ENCODE measurements around the gene SPON1.
"Not testable (repeated sequence)": the region's sequence is repeated elsewhere in the genome, so short reads cannot be mapped to it uniquely, and the experiment has no call there.

The SPON1 gene

DNA sequence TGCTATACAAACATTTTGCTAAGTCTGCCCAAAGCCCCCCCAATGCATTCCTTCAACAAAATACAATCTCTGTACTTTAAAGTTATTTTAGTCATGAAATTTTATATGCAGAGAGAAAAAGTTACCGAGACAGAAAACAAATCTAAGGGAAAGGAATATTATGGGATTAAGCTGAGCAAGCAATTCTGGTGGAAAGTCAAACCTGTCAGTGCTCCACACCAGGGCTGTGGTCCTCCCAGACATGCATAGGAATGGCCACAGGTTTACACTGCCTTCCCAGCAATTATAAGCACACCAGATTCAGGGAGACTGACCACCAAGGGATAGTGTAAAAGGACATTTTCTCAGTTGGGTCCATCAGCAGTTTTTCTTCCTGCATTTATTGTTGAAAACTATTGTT lies 304.1 kb downstream of the SPON1 start:
- no peak overlapping the region for H3K4me3 ChIP-seq (ENCODE audit: control insufficient read depth, low read depth, low read length)
- DNase-seq (ENCODE audit: low read depth) = no peak
- TF ChIP-seq, protein P1, sequence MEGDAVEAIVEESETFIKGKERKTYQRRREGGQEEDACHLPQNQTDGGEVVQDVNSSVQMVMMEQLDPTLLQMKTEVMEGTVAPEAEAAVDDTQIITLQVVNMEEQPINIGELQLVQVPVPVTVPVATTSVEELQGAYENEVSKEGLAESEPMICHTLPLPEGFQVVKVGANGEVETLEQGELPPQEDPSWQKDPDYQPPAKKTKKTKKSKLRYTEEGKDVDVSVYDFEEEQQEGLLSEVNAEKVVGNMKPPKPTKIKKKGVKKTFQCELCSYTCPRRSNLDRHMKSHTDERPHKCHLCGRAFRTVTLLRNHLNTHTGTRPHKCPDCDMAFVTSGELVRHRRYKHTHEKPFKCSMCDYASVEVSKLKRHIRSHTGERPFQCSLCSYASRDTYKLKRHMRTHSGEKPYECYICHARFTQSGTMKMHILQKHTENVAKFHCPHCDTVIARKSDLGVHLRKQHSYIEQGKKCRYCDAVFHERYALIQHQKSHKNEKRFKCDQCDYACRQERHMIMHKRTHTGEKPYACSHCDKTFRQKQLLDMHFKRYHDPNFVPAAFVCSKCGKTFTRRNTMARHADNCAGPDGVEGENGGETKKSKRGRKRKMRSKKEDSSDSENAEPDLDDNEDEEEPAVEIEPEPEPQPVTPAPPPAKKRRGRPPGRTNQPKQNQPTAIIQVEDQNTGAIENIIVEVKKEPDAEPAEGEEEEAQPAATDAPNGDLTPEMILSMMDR (conservative IDR thresholded peaks at IDR 0.05; ENCODE audit: control insufficient read depth, insufficient read depth, low read depth, low read length) = no peak

DNA sequence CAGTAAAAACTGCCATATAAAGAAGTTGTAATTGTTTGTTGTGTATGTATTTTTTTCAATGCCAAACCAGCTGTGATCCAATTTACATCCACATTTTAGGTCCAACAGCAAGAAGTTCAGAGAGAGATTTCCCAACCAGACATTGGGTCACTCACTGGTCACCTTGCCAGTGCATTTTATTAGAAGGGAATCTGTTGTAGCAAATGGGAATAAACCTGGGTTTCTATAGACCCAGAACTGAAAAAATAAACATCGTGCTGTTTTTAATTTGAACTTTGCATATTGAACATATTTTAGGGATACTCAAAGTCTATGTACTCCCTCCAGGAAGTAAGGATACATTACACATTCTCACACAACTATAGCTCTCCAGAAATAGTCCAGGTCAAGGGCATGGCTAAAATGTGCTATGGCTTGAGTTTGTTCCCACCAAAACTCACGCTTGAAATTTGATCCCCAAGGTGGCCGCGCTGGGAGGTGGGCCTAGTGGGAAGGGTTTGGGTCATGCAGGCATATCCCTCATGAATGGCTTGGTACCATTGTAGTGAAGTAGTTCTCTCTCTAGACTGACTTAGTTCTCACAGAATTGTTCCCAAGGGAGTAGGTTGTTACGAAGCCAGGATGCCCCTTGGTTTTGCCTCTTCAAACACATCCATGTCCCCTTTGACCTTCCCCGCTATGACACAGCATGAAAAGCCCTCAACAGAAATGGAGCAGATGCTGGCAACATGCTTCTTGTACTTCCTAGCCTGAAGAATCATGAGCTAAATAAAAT lies 305.5 kb downstream of the SPON1 start:
- H3K4me3 ChIP-seq (ENCODE audit: control insufficient read depth, low read depth, low read length) = no peak overlapping the region
- TF ChIP-seq, protein P1 (conservative IDR thresholded peaks at IDR 0.05; ENCODE audit: control insufficient read depth, insufficient read depth, low read depth, low read length) = no peak
- DNase-seq (ENCODE audit: low read depth) = no peak

DNA sequence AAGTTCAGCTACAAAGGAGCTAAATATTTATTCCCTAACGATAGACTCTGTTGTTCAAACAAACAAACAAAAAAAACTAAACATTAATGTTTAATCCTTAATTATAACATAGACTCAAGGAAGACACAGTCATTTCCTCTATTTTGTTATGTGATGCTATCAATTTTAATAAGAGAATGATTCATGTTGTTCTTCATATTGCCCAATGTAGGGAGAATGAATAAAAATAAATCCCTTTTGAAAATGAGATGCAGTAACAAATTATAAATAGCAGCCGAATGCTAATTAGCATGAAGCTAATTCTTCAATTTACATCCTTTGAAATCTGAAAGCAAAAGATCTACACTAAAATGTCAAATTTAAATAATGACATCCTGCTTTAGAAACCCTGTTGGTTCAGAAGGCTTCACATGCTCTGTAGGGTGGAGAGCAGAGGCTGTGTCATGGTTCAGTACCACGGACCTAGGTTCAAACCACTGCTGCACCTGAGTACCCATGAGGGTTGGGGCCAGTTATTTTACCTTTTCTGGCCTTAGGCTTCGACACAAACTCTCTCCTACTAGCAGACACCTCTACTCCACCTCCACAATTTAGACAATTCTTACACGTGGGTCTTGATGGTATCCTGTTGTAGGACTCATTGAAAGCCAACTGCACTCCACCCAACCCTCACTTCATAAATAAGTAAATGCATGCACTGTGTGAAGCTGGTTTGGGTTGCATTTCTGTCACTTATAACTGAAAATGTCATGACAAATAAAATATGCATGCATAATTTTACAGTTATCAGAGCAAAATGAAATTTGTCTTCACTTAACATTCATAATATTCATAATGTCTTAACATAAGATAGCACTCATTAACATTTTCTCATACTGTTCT lies 307.4 kb downstream of the SPON1 start:
- no peak for DNase-seq (ENCODE audit: low read depth)
- TF ChIP-seq, protein P1 (conservative IDR thresholded peaks at IDR 0.05; ENCODE audit: control insufficient read depth, insufficient read depth, low read depth, low read length) = no peak
- no peak overlapping the region for H3K4me3 ChIP-seq (ENCODE audit: control insufficient read depth, low read depth, low read length)

DNA sequence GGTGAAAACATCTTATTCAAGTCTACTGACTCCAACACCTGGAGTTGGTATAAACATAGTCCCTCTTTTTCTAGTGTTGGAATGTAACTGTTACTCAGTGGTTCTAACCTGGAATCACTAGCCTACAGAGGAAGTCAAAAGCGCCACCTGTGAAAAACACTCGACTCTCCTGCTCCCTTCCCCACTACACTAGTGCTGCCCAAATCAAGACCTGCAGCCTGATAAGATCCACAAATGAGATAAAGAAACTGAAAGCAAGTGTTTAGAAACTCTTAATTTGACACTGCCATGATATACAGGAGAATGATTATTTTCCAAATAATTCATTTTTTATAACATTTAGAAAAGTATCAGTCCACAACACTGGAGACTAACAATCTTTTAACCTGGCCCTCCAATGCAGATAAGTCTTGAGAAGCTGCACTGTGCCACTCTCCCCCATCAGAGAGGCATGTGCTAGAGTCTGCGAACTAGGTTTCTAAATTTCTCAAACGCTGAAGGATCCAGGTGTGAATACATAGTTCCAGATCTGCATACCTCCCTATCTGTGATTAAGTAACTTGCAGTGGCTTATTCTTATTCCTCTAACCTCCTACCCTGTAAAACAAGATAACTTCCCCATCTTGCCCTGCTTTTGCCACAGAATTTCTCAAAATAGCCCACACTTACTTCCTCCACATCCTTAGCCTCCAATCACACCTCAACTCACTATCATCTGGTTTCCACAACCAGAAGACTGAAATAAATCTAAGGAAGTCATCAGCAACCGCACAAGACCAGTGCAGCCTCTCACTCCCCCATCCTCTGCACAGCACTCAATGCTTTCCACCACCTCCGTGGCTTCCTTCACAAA lies 308.4 kb downstream of the SPON1 start:
- no peak overlapping the region for H3K4me3 ChIP-seq (ENCODE audit: control insufficient read depth, low read depth, low read length)
- TF ChIP-seq, protein P1 (conservative IDR thresholded peaks at IDR 0.05; ENCODE audit: control insufficient read depth, insufficient read depth, low read depth, low read length) = no peak
- no peak for DNase-seq (ENCODE audit: low read depth)

DNA sequence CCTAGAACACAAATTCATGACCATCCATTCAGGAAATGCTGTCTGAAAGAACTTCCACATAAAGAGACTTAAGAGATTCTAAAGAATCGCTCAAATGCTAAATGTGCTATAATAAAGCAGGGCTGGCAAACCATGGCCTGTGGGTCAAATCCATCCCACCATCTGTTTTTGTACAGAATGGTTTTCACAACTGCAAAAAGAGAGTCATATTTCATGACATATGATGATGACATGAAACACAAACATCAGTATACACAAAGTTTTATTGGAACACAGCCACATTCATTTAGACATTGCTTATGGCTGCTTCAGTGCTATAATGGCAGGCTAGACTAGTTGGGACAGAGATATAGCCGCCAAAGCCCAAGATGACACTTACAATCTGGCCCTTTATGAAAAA lies 311.4 kb downstream of the SPON1 start:
- no peak overlapping the region for H3K4me3 ChIP-seq (ENCODE audit: control insufficient read depth, low read depth, low read length)
- TF ChIP-seq, protein P1 (conservative IDR thresholded peaks at IDR 0.05; ENCODE audit: control insufficient read depth, insufficient read depth, low read depth, low read length) = no peak
- peak; percentile 25 for DNase-seq (ENCODE audit: low read depth)

DNA sequence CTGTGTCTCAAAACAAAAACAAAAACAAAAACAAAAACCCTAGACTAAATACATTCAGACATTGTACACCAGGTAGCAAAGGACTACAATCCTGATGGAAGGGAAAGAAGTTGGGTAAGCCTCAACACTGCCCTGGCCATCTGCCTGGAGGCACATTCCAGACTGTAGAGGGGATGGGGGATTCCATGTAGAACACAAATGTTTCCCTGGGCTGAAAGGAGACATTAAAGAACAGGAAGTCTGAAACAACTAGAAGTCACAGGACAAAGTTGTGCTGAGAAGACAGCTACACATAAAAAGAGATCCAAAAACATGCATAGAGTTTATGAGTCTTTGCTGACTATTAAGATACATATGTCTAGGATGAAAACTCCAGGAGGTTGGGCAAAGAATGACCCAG lies 312.6 kb downstream of the SPON1 start:
- no peak overlapping the region for H3K4me3 ChIP-seq (ENCODE audit: control insufficient read depth, low read depth, low read length)
- TF ChIP-seq, protein P1 (conservative IDR thresholded peaks at IDR 0.05; ENCODE audit: control insufficient read depth, insufficient read depth, low read depth, low read length) = no peak
- no peak for DNase-seq (ENCODE audit: low read depth)

DNA sequence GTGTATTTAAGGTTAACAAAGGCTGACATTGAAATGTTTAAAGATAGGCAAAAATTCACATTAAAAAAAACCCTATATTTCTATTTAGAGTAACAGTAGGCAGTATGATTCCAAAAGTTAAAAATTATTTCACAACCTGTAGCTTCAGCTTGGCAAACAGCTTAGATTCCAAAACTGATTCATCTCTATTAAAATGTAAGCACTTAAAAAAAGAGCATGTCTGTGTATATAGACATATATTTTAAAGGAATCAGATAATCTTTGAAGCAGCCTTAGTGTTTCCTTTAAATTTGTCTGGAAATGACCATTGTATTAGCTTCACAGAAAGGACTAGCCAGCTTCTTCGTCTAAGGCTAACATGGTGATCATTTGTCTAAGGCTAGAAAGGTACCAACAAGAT lies 316.3 kb downstream of the SPON1 start:
- not testable (repeated sequence) for H3K4me3 ChIP-seq (ENCODE audit: control insufficient read depth, low read depth, low read length); DNase-seq (ENCODE audit: low read depth)
